ENCODE measurements around the gene GRM7.

GRCh38 chr3:6929918-6930317 is 69.0 kb downstream of the GRM7 start:
- TF ChIP-seq CTCF (IDR thresholded peaks at IDR 0.05) (no peak), POLR2A (IDR thresholded peaks at IDR 0.05) (no peak)
